Measurements from ENCODE around the gene THTPA.

The THTPA gene

DNA sequence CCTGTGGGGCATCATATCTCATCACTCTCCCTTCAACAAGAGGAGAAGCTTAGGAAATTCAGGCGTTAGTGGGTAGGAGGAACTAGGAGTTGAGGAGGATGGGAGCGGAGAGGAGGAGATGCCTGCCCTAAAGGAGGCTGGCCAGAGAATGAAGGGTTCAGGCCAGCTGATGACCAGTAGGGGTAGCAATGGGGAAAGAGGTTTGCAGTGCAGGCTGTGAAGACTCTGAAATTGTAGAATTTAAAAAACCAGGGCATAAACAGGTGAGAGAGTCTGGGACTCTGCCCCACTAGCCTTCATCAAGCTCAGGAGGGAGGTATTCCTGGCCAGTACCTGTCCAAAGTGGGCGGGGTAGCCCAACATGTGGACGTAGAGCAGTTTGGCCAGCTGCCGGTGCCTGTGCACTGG, 10.7 kb downstream of the THTPA start:
- no peak for TF ChIP-seq Cebpa-rat (IDR thresholded peaks at IDR 0.05)
- H3K9me3 ChIP-seq (replicated peaks in 1 of 11), result no peaks in the 10 kb centered on the region
- H3K4me2 ChIP-seq, result peak overlapping the region; percentile 84 to 98 (median 94)
- peaks cover 47 to 69% (median 53%) of the 10 kb centered on the region in 10 experiments for H3K4me1 ChIP-seq
- H3K9ac ChIP-seq, result peak overlapping the region; percentile 71 to 88 (median 81)
- peak overlapping the region; percentile 62 to 88 (median 74) for H3K4me3 ChIP-seq
- H4K20me1 ChIP-seq, result peaks cover 6 to 51% (median 17%) of the 10 kb centered on the region in 11 experiments; a peak in 16 of 22 replicates
- H3K36me3 ChIP-seq, result peaks cover 37 to 44% (median 42%) of the 10 kb centered on the region in 11 experiments
- no peaks in the 10 kb centered on the region for H3K27me3 ChIP-seq
- peak overlapping the region; percentile 69 to 85 (median 78); a peak in 21 of 22 replicates for H3K27ac ChIP-seq

DNA sequence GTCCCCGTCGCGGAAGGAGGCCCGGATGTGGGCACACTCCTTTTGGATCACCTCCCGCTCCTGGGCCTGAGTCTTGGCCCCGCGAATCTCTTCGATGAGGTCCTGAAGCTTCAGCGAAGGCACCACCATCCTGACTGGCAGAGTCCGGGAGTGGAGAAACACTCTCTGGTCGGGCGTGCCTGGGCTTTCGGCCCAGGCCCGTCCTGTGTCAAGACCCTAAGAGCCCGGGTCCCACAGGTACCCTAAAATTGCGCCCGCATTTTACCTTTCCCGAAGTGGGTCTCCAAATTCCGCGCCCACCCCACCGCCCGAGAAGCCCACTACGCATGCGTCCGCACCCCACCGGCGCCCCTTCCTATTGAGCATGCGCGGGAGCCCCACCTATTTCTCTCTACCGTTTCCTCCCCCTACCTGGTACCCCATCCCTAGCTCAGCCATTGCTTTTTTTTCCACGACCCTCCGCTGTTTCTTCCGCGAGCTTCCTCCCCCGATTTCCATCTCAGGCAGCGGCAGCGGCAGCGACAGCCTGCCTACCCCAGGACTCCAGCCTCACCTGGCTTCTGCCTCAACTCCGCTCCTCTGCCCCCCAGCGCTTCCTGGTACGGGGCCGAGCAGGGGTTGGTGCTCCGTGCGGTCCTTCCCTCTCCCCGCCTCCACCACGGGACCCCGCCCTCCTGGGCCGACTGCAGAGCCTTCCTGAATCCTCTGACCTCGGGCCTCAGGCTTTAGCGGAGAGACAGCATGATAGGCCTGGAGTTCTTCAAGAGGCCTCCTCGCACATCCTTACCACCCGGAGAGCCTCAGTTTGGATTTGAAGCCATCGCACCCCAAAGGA, 11.3 kb downstream of the THTPA start, which contains the start of gene AP1G2:
TSS of gene AP1G2 (minus strand) at position 606 of the 835 bp plus-strand sequence. CDS start at position 129, 477 bp downstream.
- H3K36me3 ChIP-seq, result peaks cover 31 to 38% (median 36%) of the 10 kb centered on the region in 11 experiments
- H3K27ac ChIP-seq, result peak within 1 kb of the TSS; percentile 69 to 85 (median 78)
- peaks cover 53 to 75% (median 60%) of the 10 kb centered on the region in 10 experiments for H3K4me1 ChIP-seq
- H3K27me3 ChIP-seq, result no peaks in the 10 kb centered on the region
- H4K20me1 ChIP-seq, result peaks cover 6 to 45% (median 11%) of the 10 kb centered on the region in 11 experiments; a peak in 16 of 22 replicates
- peak within 1 kb of the TSS; percentile 62 to 88 (median 74) for H3K4me3 ChIP-seq
- no peak for TF ChIP-seq Cebpa-rat (IDR thresholded peaks at IDR 0.05)
- H3K4me2 ChIP-seq, result peak within 1 kb of the TSS; percentile 84 to 98 (median 94)
- H3K9me3 ChIP-seq (replicated peaks in 1 of 11), result no peaks in the 10 kb centered on the region
- H3K9ac ChIP-seq, result peak within 1 kb of the TSS; percentile 71 to 88 (median 81)

DNA sequence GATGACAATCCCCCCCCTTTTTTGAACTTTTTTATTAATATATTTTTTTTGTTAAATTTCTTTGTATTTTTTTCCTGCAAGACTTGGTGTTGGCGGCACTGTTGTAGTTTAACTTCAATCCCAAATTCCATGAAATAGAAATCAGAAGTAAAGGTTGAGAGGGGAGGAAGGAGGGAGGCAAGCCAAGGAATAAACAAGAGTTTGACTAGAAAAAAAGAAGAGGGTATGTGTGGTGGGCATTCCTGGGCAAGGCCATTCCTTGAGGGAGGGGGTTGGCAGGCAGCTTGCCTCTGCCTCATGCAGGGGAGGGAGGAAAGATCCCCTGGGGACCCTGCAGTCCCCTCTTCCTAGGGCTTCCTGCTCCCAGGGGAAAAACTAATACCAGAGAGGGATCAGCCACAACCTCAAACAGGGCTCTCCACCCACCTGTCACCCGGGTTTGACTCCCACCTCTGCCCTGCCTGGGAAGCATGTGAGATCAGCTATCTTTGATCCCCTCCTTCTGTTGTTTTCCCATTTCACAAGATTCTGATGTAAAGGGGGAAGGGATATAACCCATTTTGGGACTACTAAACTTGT, 12.0 kb downstream of the THTPA start:
- Histone ChIP-seq H3K27ac (peak overlapping the region; percentile 69 to 85 (median 78)), H3K27me3 (no peaks in the 10 kb centered on the region), H3K4me2 (peak overlapping the region; percentile 84 to 98 (median 94)), H4K20me1 (peaks cover 2 to 39% (median 8%) of the 10 kb centered on the region in 11 experiments; a peak in 13 of 22 replicates), H3K9ac (peak overlapping the region; percentile 71 to 88 (median 81)), H3K9me3 (replicated peaks in 1 of 11) (no peaks in the 10 kb centered on the region), H3K4me3 (peak overlapping the region; percentile 62 to 88 (median 74); a peak in 19 of 20 replicates), H3K4me1 (peaks cover 60 to 76% (median 65%) of the 10 kb centered on the region in 10 experiments), H3K36me3 (peaks cover 28 to 33% (median 32%) of the 10 kb centered on the region in 11 experiments)
- TF ChIP-seq Cebpa-rat (IDR thresholded peaks at IDR 0.05), result no peak

DNA sequence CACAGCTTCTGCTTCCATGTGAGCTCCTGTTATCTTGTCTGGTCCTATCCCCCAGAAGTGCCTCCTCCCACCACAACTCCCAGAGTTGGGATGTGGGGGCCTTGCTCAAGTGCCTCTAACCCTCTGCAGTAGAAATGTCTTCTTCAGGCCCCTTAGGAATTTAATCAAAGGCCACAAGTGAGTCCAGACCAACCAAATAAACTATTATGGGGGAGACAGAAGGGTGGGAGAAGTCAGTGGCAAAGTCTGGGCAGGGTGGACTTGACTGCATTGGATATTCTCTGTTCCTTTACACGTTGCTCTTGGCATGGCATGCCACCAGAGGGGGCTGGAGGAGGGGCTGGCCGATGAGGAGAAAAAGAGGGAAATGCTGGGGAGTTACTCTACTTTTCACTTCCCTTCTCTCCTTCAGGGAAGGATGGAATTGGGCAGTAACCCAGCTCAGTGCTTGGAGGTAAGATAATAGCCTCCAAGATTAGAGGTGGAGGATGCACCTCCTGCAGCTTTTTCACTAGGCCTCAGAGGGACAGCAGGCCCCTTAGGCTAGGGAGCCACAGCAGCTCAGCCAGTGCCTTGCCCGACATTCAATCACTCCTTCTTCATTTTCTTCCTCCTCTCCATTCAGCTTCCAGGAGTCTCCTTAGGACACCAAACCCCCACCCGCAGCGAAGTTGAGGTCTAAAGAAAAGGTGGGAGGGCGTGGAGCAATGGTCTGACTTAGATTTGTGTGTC, 12.7 kb downstream of the THTPA start:
- Histone ChIP-seq H3K36me3 (peaks cover 22 to 26% (median 25%) of the 10 kb centered on the region in 11 experiments), H3K27me3 (no peaks in the 10 kb centered on the region), H3K9ac (peak overlapping the region; percentile 71 to 88 (median 81); a peak in 20 of 22 replicates), H3K4me3 (peak overlapping the region in 4 of 10 experiments; percentile 72 to 88 (median 80); a peak in 6 of 20 replicates), H3K4me1 (peaks cover 63 to 76% (median 69%) of the 10 kb centered on the region in 10 experiments), H3K4me2 (peak overlapping the region; percentile 84 to 98 (median 94)), H3K27ac (peak overlapping the region; percentile 69 to 85 (median 78); a peak in 20 of 22 replicates), H3K9me3 (replicated peaks in 1 of 11) (no peaks in the 10 kb centered on the region), H4K20me1 (peaks cover 0 to 32% (median 2%) of the 10 kb centered on the region in 11 experiments; a peak in 8 of 22 replicates)
- TF ChIP-seq Cebpa-rat (IDR thresholded peaks at IDR 0.05), result no peak

DNA sequence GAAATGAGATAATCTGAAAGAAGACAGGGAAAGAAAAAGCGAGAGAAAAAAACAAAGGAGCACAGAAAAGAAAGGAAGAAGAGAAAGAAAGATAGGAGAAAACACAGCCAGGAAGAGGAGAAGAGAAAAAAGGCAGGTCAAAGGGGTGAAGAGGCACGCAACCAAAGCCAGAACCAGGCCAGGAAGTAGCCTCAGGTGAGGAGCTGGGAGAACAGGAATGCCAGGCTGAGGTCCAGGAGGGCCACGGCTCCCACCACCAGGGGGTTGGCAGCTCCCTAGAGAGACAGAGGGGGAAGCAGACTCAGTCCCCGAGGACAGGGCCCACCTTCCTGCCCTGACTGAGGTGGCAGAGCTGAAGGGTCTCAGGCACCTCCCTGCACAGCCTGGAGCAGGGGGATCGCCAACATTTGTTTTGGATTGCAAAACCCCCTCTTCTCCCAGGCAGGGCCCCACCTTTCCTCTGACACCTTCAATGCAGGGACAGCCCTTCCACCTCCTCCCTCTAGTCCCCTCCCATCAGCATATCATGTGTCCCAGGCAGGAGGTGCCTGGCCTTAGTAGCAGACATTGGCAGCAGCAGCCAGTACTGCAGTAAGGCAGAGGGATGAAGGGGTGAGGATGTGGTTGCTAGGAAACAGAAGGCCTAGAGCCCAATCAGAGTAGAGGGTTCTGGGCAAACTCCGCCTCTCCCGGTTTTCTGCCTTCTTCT, 13.5 kb downstream of the THTPA start:
- no peak overlapping the region for H3K4me3 ChIP-seq
- no peak for TF ChIP-seq Cebpa-rat (IDR thresholded peaks at IDR 0.05)
- H4K20me1 ChIP-seq, result peaks cover 0 to 24% (median 0%) of the 10 kb centered on the region in 11 experiments; a peak in 5 of 22 replicates
- H3K9ac ChIP-seq, result peak overlapping the region in 3 of 11 experiments; percentile 11 to 81 (median 24); a peak in 2 of 22 replicates
- H3K4me2 ChIP-seq, result peak overlapping the region; percentile 84 to 98 (median 94); a peak in 21 of 22 replicates
- H3K36me3 ChIP-seq, result peaks cover 13 to 18% (median 17%) of the 10 kb centered on the region in 11 experiments
- H3K9me3 ChIP-seq (replicated peaks in 1 of 11), result no peaks in the 10 kb centered on the region
- peak overlapping the region in 7 of 11 experiments; percentile 24 to 85 (median 45); a peak in 10 of 22 replicates for H3K27ac ChIP-seq
- H3K27me3 ChIP-seq, result no peaks in the 10 kb centered on the region
- peaks cover 63 to 75% (median 69%) of the 10 kb centered on the region in 10 experiments for H3K4me1 ChIP-seq

DNA sequence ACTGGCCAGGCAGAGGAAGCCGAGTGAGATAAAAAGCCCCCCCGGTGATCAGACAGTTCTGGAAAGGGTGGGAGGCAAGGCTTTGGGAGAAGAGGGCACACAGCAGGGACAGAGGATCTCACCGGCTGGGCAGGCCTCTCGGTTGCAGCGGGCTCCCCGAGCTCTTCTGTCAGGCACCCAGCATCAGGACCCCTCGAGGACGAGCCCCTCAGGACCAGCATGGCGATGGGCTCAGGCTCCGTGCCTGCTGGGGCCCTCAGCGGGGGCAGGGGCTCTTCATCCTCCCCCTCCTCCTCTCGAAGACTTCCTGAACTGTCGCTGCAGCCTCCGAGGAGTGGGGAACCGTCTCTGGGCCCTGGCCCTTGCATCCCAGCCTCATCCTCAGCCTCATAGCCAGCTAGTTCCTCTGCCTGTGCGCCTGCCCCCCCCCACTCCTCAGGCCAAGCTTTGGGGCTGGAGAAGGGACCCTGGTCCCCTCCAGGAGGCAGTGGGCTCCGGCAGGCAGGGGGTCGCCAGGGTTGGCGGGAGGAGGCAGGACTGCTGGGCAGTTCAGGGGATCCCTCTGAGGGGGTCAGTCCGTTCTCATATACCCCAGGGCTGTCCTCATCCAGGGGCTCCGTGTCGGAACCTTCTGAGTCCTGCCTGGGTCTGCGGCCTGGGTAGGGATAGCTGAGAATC, 14.9 kb downstream of the THTPA start:
- H4K20me1 ChIP-seq, result peaks cover 0 to 11% (median 0%) of the 10 kb centered on the region in 11 experiments; a peak in 5 of 22 replicates
- H3K4me3 ChIP-seq, result peak overlapping the region in 1 of 10 experiments; percentile 14; a peak in 1 of 20 replicates
- H3K36me3 ChIP-seq, result peaks cover 0 to 5% (median 4%) of the 10 kb centered on the region in 11 experiments; a peak in 16 of 22 replicates
- H3K4me1 ChIP-seq, result peaks cover 63 to 74% (median 68%) of the 10 kb centered on the region in 10 experiments
- no peak for TF ChIP-seq Cebpa-rat (IDR thresholded peaks at IDR 0.05)
- peak overlapping the region in 9 of 11 experiments; percentile 36 to 77 (median 58); a peak in 15 of 22 replicates for H3K27ac ChIP-seq
- peak overlapping the region; percentile 70 to 92 (median 85) for H3K4me2 ChIP-seq
- H3K9me3 ChIP-seq (replicated peaks in 1 of 11), result no peaks in the 10 kb centered on the region
- H3K27me3 ChIP-seq, result peaks cover 0 to 6% (median 3%) of the 10 kb centered on the region in 11 experiments; a peak in 7 of 22 replicates
- H3K9ac ChIP-seq, result peak overlapping the region in 8 of 11 experiments; percentile 32 to 66 (median 50); a peak in 7 of 22 replicates
